Activated CD4-positive, CD25-positive, alpha-beta regulatory T cell (primary cell): ENCODE data around the gene GATM.
"Not testable (repeated sequence)": the region's sequence is repeated elsewhere in the genome, so short reads cannot be mapped to it uniquely, and the experiment has no call there.

Source experiments
- DNase-seq, 4 experiments: peaks; one replicate each; lab custom pipeline; 2025; lab: John Stamatoyannopoulos, UW

Gene GATM

DNA sequence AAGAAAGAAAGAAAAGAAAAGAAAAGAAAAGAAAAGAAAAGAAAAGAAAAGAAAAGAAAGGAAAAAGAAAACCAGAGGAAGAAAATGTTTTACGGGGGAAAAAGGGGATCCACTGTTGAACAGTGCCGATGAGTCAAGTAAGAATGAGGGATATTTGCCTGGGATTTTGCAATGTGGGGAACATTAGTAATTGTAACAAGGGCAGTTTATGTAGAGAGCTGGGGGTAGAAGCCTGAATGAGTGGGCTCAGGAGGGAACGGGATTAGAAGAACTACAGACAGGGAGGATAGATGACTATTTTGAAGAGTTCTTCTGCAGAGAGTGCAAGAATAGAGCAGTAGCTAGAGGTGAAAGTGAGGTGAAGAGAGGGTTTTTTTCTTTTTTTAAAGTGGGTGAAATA is 28.7 kb downstream of the GATM start:
- DNase-seq: no peak

DNA sequence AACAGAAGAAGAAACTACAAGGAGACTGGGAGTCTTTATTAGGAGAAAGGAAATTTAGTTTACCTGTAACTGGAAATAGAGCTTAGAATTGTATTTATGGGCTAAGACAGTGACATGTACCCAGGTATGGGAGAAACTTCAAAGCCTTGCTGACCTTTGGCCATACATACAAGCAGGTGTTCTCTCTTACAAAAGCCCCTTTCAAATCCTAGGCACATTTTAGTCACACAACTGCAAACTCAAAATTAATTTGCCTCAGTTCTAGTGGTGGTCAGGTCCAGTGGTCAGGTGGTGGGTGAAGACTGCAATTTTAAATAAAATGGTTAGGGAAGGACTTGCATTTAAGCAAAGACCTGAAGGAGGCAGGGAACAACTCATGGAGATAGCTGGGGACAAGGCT is 30.4 kb downstream of the GATM start:
- no peak for DNase-seq

DNA sequence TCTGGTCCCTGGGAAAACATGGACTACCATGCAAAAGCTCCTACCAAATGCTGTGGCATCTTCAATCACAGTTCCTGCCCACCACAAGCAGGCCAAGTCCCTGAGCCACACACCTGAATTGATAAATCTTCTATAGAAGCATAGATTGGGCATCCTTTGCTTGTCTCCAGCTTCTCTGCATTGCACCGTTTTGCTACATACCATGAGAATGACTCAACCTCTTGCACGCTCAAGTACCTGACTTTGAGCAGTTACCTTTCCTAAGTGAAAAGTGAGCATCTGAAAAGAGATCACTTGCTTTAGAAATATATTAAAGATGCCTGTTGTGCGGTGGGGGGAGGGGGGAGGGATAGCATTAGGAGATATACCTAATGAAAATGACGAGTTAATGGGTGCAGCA is 31.3 kb downstream of the GATM start:
- no peak for DNase-seq

DNA sequence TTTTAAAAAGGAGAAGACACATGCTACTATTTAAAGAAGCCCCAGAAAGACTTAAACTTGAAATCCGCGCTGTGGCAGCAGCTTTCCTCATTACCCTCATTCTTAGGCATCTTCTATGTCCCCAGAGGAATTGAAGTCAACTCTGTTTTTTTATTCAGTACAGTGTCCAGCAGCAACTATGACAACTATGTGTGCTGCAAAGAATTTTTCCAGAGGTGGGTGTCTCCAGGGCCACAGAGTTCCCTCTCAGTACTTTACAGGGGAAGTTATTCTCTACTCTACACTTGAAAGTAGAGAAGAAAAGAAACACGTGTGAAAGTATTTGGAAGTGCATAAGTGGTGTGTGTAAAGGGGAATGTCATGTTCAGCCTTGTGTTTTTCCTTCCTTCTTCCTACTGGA is 32.0 kb downstream of the GATM start:
- no peak for DNase-seq

DNA sequence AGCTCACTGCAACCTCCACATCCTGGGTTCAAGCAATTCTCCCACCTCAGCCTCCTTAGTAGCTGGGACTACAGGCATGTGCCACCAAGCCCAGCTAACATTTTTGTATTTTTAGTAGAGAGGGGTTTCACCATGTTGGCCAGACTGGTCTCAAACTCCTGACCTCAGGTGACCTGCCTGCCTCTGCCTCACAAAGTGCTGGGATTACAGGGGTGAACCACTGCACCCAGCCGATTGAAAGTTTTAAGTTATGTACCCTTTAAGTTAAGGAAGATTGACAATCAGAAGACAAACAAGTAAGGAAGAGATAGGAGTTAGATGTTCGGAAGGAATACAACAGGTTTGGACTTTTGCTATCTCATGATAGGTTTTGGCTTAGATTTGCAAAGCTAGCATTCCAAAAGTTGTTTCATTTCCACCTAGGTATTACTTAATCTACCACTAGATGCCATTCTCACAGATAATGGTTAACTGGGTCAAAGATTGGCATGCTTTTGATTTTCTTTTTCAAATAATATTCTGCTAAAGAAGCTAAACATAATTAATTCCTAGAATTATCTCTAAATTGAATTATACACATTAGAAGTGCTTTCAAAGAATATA is 35.0 kb downstream of the GATM start:
- DNase-seq: no peak

DNA sequence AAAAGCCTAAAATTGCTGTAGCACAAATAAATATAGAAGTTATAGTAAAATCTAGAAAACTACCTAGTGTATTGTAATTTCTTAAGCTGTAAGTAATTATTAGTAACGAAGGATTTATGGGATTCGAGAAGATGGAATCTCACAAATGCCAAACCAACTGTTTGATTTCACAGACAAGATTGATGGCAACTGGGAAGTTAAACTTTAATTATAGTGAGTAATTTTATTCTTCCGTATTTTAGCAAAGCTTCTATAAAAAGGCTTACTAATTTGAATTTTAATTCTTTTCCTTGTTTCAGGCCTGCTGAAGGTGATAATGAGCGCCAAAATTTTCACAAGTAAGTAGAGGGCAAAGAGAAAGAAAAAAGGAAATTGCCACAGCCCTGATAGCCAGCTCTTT is 36.6 kb downstream of the GATM start:
- no peak for DNase-seq

DNA sequence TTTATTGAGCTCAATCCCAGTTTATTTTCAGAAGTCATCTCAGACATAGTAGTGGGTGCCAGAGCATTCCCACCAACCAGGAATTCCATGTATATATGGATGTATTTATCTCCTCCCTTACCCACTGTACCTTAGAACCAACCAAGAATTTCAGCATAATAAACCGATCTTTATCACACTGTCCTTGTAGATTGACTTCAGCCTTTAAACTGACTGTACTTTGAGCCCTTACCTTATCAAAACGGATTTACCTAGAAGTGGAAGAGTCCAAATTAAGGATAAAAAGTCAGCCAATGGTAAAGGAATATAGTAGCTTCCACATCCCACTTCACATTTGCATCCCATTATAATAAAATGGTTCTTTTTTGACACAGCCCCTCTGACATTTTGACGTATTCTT is 37.9 kb downstream of the GATM start:
- DNase-seq: no peak

DNA sequence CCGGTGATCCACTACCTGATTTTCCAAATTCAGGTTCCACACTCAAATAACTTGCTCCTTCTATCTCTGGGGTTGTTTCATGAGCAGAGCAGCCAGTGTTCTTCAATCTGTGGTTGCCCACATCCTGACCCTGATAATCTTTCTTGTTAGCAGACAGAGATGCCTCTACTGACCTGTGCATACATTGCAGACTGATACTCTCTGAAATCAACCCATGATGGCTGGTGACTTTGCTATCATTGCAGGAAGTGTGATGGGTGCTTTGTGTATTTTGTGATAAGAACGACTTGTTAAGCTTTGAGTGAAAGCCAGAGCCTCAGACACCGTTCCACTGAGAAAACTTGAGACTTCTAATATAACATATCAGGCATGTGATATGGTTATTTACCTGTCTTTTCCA is 39.9 kb downstream of the GATM start:
- no peak for DNase-seq

DNA sequence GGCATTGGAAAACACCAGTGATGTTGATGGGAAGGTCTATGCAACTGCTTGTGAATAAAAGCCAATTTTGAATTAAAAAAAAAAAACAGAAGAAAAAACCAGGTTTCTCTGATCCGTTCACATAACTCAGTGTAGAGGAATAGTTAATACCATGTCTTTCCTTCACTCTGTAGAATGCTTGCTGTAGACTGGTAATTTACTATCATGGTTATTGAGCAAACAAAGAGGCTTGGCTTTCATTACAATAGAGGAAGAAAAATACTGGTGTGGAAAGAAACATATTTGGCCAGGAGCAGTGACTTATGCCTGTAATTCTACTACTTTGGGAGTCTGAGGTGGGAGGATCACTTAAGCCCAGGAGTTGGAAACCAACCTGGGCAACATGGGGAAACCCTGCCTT is 41.1 kb downstream of the GATM start:
- no peak for DNase-seq

DNA sequence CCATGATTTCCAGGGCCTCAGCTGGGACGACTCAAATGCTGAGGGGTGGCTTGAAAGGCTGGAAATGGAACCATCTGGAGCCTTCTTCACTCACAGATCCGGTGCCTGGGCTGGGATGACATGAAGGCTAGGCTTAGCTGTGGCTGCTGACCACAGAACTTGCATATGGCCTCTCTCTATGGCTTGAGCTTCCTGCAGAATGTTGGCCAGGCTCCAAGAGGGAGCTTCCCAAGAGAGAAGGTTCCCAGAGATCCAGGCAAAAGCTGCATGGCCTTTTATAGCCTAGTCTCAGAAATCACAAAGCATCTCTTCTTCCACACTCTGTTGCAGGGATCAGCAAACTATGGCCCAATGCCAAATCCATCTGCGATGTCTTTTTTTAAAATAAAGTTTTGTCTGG is 44.8 kb downstream of the GATM start:
- no peak for DNase-seq

DNA sequence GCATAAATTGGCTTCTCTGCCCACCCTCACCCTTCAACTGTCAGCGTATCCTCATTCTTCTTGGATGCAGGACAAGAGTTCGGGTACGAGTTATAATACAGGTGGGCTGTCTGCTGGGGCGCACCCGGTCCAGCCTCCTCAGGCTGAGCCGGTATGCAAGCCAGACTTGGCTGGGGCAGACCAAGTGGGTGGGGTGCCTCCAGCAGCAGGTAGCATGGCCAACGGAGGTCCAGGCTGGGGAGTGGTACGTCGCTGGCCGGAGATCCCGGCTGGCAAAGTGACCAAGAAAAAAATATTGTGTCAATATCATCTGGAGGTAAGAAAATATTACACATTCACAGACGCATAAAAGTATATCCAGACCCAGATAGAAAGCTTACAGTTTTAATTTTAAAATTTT is 45.6 kb downstream of the GATM start:
- DNase-seq: no peak

DNA sequence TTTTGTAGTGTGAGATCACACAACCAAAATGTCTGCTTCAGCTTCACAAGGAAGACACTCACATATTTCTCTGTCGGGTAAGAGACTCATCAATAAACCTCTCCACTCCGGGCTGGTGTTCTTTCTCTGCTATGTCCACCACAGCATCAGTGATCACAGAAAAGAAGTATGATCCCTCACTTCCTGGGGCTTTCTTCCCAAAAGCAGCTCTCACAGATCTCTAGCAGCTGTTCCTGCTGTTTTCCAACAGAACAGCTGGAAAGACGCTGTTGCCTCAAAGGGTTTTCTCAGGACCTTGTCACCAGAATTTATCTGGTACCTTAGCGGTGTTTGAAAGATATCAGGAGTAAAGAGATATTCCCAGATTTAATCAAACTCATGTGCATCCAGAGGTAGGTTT is 46.4 kb downstream of the GATM start:
- DNase-seq: no peak

DNA sequence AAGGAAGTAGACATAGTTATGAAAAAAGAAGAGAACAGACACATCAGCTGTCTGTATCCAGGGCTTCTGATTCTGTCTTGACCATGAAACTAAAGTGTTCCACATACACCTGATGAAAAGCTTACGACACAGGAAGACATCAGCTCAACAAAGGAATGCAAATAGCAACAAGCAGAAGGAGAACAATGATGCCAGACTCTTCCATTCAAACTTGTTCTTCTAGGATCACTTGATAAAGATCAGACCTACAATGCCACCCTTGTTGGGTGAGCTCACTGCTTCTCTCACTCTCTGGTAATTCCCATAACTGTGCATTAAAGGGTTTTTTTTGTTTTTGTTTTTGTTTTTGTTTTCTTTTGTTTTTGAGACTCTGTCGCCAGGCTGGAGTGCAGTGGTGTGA is 49.7 kb downstream of the GATM start:
- no peak for DNase-seq

DNA sequence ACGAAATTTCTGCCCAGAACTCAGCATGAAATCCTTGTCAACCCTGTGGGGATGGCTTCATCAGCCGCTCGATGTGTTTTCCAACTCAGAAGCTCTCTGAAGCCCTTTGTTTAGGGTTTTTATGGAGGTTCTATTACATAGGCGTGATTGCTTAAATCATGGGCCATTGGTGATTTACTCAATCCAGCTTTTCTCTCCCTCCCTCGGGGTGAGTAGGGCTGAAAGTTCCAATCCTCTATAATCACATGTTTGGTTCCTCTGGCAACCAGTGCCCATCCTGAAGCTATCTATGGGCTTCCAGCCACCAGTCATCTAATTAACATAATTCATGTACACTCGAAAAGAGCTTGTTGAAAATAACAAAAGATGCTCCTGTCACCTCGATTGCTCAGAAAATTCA is 51.6 kb downstream of the GATM start:
- DNase-seq: no peak

DNA sequence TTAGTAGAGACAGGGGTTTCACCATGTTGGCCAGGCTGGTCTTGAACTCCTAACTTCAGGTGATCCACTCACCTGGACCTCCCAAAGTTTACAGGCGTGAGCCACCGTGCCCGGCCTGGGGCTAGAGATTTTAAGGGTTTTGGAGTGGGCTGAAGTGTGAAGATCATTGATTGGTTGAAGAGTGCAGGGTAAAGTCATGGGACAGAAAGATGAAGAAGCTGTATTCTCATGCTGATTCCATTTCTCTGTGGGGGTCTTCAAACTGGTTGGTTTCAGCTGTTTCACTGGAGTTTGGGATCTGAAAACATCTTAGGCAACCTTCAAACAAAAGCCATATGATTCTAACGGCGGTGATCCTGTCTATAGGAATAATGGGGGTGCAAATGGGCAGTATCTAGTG is 52.1 kb downstream of the GATM start:
- no peak for DNase-seq

DNA sequence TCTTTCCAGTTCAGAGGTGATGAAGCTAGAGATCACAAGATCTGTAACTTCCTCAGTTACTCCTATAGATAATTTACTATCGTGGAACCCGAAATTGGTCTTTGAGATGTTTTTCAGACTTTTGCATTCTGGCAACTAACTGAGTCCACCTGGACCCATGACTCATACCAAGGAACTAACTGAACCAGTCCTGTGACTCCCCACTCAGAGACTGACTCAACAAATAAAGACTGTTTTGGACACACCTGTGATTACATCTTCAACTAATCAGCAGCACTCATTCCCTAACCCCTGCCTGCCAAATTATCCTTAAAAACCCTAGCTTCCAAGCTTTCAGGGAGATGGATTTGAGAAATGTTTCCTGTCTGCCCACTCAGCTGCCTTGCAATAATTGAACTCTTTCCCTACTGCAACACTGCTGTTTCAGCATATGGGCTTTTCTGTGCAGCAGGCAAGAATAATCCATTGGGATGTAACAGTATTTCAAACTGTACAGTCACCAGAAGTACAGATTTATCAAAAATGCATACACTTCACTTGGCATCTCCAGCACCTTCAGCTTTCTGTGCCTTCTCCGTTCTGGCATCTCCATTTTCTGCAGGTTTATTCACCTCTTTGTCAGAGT is 57.7 kb downstream of the GATM start:
- no peak for DNase-seq

DNA sequence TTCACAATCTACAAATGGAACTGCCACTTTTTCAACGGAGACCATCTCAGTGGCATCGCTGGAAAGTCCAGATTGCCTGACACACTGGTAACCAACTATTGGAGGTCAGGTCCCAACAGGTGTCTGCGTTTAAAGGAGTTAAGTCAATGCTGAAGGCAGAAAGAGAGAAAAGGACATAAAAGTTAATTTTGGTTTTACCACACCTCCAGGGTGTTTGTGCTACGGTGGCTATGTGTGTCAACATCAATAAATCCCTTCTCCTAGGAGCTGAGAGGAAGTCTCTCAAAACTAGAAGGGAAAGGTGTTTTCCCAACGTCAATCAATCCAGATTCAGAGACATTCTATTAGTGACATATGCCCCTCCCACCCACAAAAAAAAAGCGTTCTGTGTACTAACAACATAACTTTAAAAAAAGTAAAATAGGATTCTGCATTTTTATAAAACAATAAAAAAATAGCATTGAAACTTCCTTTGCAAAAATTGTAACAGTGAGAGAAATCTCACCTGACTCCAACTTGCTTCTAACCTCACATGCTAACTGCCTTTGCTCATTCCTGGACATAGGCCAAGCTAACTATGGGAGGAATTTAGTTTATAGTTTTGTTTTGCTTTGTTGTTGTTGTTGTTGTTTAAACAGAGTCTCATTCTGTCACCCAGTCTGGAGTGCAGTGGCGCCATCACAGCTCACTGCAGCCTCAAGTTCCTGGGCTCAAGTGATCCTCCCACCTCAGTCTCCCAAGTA is 58.7 kb downstream of the GATM start:
- no peak for DNase-seq

DNA sequence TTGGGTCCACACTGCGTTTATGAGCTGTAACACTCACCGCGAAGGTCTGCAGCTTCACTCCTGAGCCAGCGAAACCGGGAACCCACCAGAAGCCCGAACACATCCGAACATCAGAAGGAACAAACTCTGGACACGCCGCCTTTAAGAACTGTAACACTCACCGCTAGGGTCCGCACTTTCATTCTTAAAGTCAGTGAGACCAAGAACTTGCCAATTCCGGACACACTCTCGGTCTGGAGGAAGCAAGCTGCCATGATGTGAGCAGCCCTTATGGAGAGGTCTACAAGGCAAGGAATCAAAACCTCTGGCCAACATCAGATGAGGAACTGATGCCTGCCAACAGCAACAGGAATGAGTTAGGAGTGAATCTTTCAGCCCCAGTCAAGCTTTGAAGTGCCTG is 63.4 kb downstream of the GATM start:
- no peak for DNase-seq

DNA sequence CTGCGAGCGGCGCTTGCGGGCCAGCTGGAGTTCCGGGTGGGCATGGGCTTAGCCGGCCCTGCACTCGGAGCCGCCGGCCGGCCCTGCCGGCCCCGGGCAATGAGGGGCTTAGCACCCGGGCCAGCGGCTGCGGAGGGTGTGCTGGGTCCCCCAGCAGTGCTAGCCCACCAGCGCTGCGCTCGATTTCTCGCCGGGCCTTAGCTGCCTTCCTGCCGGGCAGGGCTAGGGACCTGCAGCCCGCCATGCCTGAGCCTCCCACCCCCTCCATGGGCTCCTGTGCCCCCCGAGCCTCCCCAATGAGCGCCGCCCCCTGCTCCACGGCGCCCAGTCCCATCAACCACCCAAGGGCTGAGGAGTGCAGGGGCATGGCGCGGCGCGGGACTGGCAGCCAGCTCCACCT is 64.2 kb downstream of the GATM start:
- DNase-seq: not testable (repeated sequence)
